Naive B cell (primary cell): Measurements from ENCODE around the gene MZB1. TPM values are rescaled to one million over a fixed set of nuclear protein-coding genes. Genes with fewer than 3 reads are reported as not detected.
A peak's percentile ranks its signal among the peaks of the same experiment; 100 is the strongest.

ENCODE experiments used
- ATAC-seq, 2 donors: fragments of 150-1000 bp; cut with Tn5 transposase; 2 replicates each; pipeline ENCODE4 v1.10.0; 2021; ENCODE audit warnings: low read depth in 2 of 2, mild to moderate bottlenecking in 2 of 2, moderate library complexity in 2 of 2
- DNase-seq: peaks from one replicate; pipeline ENCODE4 v3.0.0; 2022
- H3K27ac Mint-ChIP-seq, 6 donors: one replicate each; pipeline ENCODE4 v1.8.0; 2020 to 2022; ENCODE audit warnings: mild to moderate bottlenecking in 6 of 6, mixed read lengths in 6 of 6, moderate library complexity in 5 of 6, inconsistent platforms in 2 of 6
- H3K27me3 Mint-ChIP-seq, 3 donors: one replicate each; pipeline ENCODE4 v1.8.0; 2021 to 2022; ENCODE audit warnings: mixed read lengths in 3 of 3, mild to moderate bottlenecking in 1 of 3
- H3K36me3 Mint-ChIP-seq, 2 donors: one replicate each; pipeline ENCODE4 v1.8.0; 2020 to 2022; ENCODE audit warnings: mixed read lengths in 2 of 2, inconsistent platforms in 1 of 2, mild to moderate bottlenecking in 1 of 2
- H3K4me1 Mint-ChIP-seq, 3 donors: one replicate each; pipeline ENCODE4 v1.8.0; 2020 to 2022; ENCODE audit warnings: mixed read lengths in 3 of 3, inconsistent platforms in 1 of 3, mild to moderate bottlenecking in 1 of 3, moderate library complexity in 1 of 3
- H3K4me3 Mint-ChIP-seq, 8 donors: one replicate each; pipeline ENCODE4 v1.8.0; 2020 to 2022; ENCODE audit warnings: mild to moderate bottlenecking in 8 of 8, mixed read lengths in 8 of 8, moderate library complexity in 8 of 8, inconsistent platforms in 2 of 8
- H3K9me3 Mint-ChIP-seq, 7 donors: one replicate each; pipeline ENCODE4 v1.8.0; 2020 to 2022; ENCODE audit warnings: mixed read lengths in 7 of 7, mild to moderate bottlenecking in 5 of 7, inconsistent platforms in 2 of 7, moderate library complexity in 1 of 7
- polyA plus RNA-seq, 6 donors: library from polyadenylated mRNA; unstranded; fragments of 300-500 nt; fragmentation: Illumina TruSeq; gene quantifications; one replicate each; pipeline ENCODE4 v1.2.3, GENCODE V29; 2021; ENCODE audit warnings: low read depth in 6 of 6

MZB1 gene
- polyA plus RNA-seq, 6 donors from 2014 or later, result 49.7 to 105 (median 88.1) TPM

DNA sequence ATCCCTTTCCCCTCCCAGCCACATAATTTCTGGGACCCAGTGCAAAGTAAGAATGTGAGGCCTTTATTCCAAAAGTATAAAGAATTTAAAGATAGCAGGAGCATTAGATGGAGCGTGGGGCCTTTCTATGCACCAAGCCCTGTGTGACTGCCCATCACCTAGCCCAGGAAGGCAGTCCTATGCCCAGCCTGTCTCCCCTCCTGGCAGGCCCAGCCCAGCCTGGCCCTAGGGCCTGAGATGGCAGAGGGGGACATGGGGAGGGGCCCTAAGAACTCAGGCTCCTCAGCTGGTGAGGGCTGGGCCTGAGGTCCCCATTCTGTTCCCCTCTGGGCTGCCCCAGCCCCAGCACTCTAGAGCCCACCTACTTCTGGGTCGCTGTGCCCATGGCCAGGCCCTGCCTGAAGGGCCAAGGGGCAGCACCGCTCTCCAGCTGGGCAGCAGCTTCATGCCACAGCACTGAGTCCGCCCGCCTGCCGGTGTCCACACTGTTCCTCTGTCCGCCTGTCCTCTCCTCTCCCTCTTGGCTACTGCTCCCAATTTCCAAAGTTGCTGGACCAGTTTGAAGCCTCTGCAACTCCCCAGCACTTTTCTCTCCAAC, 5.6 kb downstream of the MZB1 start:
- Mint-ChIP-seq H3K9me3 (no peaks in the 10 kb centered on the region), H3K4me1 (peaks cover 56 to 78% (median 72%) of the 10 kb centered on the region in 3 donors), H3K4me3 (peak overlapping the region in 6 of 8 donors; percentile 36 to 97 (median 76)), H3K27ac (peak overlapping the region; percentile 85 to 96 (median 94)), H3K27me3 (no peaks in the 10 kb centered on the region), H3K36me3 (no peaks in the 10 kb centered on the region)
- ATAC-seq, result no peak
- DNase-seq, result no peak

DNA sequence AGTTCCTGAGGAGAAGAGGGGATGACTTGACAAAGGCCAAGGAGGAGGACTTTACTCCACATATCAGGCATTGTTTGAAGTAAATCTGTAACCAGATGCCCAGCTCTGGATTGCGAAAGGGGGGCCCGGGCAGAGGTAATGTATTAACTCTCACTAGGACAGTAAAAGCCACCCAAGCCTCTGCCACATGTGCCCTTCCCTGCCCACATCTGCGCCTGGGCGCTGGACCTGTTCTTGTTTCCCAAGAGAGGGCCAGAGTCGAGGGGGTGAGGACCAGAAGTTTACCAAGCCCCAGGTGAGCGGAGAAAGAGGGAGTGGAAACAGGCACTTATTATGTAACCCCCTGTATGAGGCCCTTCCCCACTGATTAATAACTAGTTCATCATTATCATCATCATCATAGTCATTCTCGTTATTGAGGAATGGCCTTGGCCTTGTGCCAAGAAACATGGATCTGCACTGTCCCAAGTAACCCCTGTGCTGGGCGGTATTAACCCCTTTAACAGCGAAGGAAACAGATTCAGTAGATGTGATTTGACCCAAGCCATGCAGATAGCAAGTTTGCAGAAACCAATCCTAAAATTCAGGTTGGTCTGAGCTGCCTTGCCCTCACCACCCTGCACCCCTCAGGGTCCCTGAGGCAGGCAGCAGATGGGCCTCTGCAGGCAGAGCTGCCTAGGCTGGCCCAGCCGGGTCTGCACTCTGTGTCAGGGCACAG, 6.3 kb downstream of the MZB1 start, which contains the start of gene SLC23A1:
TSS of gene SLC23A1 (minus strand) at position 23 of the 718 bp plus-strand sequence. CDS start 44 bp downstream, outside the sequence.
- Mint-ChIP-seq H3K4me3 (peak within 1 kb of the TSS in 6 of 8 donors; percentile 25 to 88 (median 38)), H3K4me1 (peaks cover 54 to 71% (median 66%) of the 10 kb centered on the region in 3 donors), H3K27ac (peak within 1 kb of the TSS; percentile 67 to 95 (median 92)), H3K27me3 (no peaks in the 10 kb centered on the region), H3K36me3 (no peaks in the 10 kb centered on the region), H3K9me3 (no peaks in the 10 kb centered on the region)
- DNase-seq (no peak), ATAC-seq (no peak)

DNA sequence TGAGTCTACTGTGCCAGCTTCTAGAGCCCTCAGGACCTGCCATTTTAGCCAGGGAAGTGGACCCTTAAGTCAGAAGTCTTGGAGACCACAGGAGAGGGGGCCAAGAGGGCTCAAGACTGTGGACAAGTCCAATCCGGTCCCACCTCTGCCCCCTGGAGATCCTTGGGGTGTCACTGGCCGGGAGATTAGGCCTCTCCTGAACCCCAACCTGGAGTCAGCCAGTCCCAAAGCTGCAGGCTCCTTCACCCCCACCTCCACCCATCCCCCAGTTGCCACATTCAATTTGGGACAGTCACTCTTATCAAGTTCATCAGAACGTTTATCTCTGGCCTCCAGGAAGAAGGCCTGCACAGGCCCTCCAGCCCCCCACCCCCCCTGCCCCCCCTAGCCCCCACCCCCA, 6.9 kb downstream of the MZB1 start:
- peaks cover 48 to 65% (median 60%) of the 10 kb centered on the region in 3 donors for H3K4me1 Mint-ChIP-seq
- H3K27me3 Mint-ChIP-seq, result no peaks in the 10 kb centered on the region
- ATAC-seq (no peak), DNase-seq (no peak)
- no peaks in the 10 kb centered on the region for H3K36me3 Mint-ChIP-seq
- H3K27ac Mint-ChIP-seq, result peak overlapping the region in 2 of 6 donors; percentile 52 to 66
- no peaks in the 10 kb centered on the region for H3K9me3 Mint-ChIP-seq
- H3K4me3 Mint-ChIP-seq, result peak overlapping the region in 1 of 8 donors; percentile 25

DNA sequence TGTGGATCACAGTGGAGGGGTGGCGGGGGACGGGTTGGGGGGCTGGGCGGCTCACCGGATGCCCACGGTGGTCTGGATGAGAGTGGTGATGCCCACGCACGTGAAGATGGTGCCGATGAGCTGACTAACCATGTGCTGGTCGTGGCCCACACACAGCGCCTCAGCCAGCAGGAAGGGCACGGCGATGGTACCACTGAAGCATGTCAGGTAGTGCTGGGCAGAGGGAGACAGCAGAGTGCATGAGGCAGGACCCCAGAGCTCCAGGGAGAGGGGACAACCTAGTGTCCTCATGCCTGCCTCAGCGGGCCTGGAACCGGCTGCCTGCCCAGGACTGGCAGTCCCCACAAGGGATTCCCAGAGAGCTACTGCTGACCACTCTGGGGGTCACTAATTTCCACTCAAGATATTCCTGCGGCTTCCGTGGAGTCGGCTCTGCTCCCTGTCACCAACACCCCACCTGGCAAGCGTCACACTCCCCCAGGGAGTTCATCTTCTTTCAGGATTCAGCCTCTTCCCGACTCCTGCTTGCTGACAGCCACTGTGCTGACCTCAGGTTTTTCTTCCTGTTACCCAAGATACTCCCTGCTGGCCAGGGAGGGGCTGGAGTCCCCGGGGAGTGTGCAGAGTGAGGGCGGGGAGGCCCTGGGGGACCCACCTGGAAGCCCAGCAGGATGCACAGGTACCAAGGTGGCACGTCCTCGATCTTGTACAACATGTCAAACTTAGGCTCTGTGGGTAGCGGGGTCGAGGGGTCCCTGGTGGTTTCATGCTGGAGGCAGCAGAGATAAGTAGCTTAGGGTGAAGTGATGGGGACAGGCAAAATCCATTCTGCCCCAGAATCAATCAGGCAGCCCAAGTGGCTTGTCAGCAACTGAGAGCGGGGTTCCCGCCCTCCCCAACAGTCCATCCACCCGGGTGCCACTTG, 7.6 kb downstream of the MZB1 start:
- DNase-seq (no peak), ATAC-seq (no peak)
- Mint-ChIP-seq H3K9me3 (no peaks in the 10 kb centered on the region), H3K4me3 (peak overlapping the region in 3 of 8 donors; percentile 19 to 26 (median 25)), H3K27ac (peak overlapping the region in 3 of 6 donors; percentile 43 to 66 (median 52)), H3K4me1 (peaks cover 41 to 58% (median 52%) of the 10 kb centered on the region in 3 donors), H3K36me3 (peaks cover 0 to 3% of the 10 kb centered on the region in 2 donors), H3K27me3 (no peaks in the 10 kb centered on the region)

DNA sequence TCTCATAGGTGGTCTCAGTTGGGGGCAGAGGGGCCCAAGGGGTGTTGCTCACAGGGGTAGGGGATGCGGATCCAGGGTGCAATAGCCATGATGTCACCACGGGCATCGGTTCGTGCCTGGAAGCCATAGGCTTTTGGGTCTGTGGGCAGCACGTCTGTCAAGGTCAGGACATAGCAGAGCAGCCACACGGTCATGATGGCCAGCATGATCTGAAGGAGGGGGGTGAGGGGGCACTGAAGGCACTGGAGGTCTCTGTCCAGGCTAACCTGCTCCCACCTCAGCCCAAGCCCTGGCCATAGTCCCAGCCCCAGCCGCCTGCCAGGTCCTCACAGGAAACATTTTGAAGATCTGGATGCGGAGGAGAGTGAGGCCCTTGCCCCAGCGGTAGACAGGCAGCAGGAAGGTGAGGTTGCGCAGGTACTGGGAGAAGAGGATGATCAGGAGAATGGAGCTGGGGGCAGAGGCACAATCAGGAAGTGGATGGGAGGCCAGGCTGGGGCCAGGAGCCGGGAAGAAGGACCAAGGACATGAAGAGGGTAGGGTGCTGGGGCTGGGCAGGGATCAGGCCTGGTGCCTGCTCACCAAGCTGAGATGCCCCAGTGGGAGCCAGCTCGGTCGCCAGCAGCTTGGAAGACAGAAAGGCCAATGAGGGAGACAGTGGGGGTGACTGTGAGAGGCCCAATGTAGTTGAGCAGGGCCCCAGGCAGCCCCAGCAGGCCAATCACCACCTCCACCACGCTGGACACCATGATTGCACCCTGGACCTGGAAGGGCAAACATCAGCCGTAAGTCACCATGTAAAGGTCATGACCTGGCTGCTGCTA, 9.9 kb downstream of the MZB1 start:
- ATAC-seq (no peak), DNase-seq (no peak)
- Mint-ChIP-seq H3K4me3 (no peak overlapping the region), H3K27me3 (no peaks in the 10 kb centered on the region), H3K36me3 (peaks cover 0 to 4% of the 10 kb centered on the region in 2 donors), H3K9me3 (no peaks in the 10 kb centered on the region), H3K27ac (peak overlapping the region in 5 of 6 donors; percentile 42 to 89 (median 72)), H3K4me1 (peaks cover 25 to 35% (median 35%) of the 10 kb centered on the region in 3 donors)

DNA sequence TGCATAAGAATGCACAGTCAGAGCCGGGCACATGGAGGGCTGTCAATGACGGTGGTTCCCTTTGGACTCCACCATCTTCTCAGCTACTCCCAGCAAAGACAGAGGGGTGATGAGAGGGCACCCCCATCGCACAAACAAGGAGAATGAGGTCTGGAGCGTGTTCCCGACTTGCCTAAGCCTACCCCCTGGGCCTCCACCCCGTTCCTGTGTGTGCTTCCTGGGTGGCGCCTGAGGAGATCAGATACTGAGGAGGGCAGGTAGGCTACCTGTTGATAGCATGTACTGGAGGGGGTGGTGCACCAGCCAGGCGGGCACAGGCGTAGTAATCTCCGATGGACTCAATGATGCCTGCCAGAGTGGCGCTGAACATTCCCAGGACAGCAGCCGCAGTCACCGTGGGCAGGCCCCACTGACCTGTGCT, 10.8 kb downstream of the MZB1 start:
- DNase-seq (no peak), ATAC-seq (no peak)
- Mint-ChIP-seq H3K36me3 (peaks cover 0 to 4% of the 10 kb centered on the region in 2 donors), H3K4me3 (no peak overlapping the region), H3K27ac (peak overlapping the region in 1 of 6 donors; percentile 38), H3K27me3 (no peaks in the 10 kb centered on the region), H3K9me3 (no peaks in the 10 kb centered on the region), H3K4me1 (peaks cover 17 to 28% (median 26%) of the 10 kb centered on the region in 3 donors)

DNA sequence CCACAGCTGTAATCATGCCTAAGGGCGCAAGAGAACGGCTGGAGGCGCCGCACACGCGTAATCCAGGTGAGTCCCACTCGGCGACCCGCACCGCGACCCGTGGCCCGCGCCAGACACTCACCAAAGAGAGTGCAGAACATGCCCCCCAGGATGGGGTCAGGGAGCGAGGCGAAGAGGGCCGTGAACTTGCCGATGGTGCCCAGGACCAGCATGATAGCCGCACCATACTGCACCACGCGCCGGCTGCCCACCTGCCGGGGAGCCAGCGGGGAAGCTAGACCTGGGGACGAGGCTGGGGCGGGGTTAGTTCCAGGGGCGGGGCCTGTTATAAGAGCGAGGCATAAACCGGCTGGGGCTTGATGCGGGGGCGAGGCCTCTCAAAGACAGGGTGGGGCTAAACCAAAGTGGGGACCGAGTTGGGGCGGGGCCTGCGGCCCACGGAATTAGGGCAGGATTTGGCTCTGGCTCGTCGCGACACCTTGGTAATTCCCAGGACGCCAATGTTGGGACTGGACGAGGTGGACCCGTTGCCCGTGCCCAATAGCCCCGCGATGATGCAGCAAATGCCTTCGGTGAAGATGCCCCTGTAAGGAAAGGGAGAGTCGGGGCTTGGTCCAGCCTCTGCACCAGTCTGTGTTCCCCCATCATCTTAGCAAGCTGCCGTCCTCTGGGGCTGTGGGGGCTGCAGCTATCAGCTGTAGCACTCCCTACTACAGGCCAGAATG, 11.4 kb downstream of the MZB1 start:
- Mint-ChIP-seq H3K36me3 (peaks cover 0 to 4% of the 10 kb centered on the region in 2 donors), H3K9me3 (no peaks in the 10 kb centered on the region), H3K4me3 (no peak overlapping the region), H3K4me1 (peaks cover 17 to 22% (median 19%) of the 10 kb centered on the region in 3 donors), H3K27ac (no peak overlapping the region), H3K27me3 (no peaks in the 10 kb centered on the region)
- DNase-seq (no peak), ATAC-seq (peak in 1 of 2 donors; percentile 32)

DNA sequence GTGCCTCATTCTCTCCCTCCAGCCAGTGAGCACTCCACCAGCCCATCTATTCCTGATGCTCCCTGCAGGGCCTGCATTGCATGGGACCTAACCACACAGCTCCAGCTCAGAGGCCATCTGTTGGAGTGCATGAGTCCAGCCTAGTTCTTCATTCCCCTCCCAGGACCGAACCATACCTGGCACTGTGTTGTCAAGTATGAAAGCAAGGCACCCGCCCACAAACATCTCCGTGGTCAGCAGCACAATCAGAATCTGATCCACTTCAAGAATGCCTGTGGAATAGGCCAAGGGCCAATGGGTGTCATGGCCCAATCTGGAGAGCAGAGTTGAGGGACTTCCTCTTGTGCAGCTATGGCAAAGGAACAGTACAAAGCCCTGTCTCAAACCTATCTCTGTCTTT, 12.5 kb downstream of the MZB1 start:
- H3K4me1 Mint-ChIP-seq, result peaks cover 13 to 16% (median 13%) of the 10 kb centered on the region in 3 donors
- no peak for ATAC-seq
- no peaks in the 10 kb centered on the region for H3K27me3 Mint-ChIP-seq

DNA sequence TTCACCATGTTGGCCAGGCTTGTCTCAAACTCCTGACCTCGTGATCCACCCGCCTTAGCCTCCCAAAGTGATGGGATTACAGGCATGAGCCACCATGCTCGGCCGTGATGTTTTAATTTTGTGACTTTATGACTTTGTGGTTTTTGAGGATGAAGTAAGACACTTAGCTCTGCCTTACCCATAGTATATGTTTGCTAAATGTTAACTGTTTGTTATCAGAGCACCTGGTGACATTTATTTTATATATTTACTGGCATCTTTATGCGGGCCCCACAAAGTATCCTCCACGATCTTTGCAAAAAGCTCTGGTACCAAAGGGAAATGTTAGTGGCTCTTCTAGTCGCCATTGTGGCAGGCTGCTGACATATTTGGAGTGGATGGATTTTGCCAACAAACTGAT, 13.3 kb downstream of the MZB1 start:
- peaks cover 0 to 7% of the 10 kb centered on the region in 2 donors for H3K36me3 Mint-ChIP-seq
- H3K4me3 Mint-ChIP-seq, result no peak overlapping the region
- no peaks in the 10 kb centered on the region for H3K9me3 Mint-ChIP-seq
- H3K27me3 Mint-ChIP-seq, result no peaks in the 10 kb centered on the region
- peak overlapping the region in 2 of 6 donors; percentile 30 to 52 for H3K27ac Mint-ChIP-seq
- ATAC-seq (no peak), DNase-seq (no peak)
- peaks cover 8 to 11% (median 8%) of the 10 kb centered on the region in 3 donors for H3K4me1 Mint-ChIP-seq

More for the DNA sequence above, 12.5 kb downstream of the MZB1 start:
- Mint-ChIP-seq H3K36me3 (peaks cover 0 to 6% of the 10 kb centered on the region in 2 donors), H3K9me3 (no peaks in the 10 kb centered on the region), H3K27ac (peak overlapping the region in 2 of 6 donors; percentile 65 to 79), H3K4me3 (no peak overlapping the region)
- DNase-seq, result no peak

DNA sequence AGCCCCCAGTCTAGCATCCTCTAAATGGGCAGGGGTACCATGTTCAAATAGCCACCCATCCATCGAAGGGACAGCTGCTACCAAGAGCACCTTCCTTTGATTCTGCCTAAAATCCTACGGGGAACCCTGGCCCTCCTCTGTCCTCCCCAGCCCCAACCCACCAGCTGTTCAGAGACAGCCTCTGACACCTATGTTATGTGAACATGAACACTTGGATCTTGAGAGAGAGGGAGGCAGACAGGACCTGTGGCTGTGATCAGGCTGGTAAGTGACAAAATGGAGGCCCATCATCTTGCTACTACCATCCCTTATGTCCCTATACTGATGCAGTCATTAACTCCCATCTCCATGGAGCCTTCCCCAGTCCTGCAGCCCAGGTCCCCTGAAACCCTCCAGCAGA, 14.8 kb downstream of the MZB1 start:
- ATAC-seq (no peak), DNase-seq (no peak)
- Mint-ChIP-seq H3K27me3 (no peaks in the 10 kb centered on the region), H3K9me3 (no peaks in the 10 kb centered on the region), H3K27ac (peak overlapping the region in 3 of 6 donors; percentile 22 to 70 (median 37)), H3K36me3 (peaks cover 0 to 7% of the 10 kb centered on the region in 2 donors), H3K4me1 (peaks cover 3 to 5% (median 3%) of the 10 kb centered on the region in 3 donors), H3K4me3 (no peak overlapping the region)

DNA sequence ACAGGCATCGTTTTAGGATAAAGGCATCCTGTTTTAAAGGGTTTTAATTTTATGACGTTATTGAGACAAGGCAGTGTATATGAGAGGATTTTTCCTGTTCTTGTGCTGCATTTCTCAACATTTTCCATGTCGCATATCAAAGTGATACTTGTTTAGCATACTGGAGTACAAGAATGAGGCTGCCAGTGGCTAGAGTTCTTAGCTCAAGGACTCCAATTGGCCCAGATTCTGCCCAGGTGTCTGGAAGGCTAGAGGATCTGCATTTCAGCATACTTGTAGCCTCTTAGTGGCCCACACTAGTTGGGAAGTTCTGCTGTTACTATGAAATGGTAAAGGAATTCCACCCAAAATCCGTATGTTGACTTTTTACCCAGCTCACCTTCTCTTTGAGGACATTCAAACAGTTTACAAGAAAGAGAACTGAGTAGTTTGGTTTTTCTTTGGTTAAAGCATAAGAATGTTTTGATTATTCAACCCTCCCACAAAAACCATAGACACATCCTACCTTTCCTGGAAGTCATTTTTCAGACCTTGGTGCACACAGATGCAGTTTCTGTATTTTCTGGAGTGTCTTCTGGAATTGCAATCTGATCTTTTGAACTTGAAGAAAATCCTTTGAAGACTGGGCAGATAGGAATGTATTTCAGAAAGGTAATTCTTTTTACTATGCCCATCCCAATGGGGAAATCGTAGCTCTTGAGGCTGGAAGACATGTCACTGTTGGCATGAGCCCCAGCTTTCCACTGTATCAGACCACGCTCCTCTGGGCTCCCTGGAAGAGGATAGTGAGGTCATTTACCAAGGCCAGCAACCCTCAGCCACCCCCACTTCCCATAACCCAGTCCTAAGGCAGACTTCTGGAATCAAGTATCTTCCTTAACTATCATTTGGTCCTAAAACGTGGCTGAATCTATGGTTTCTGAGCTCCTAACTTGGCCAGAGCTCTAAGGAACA, 18.0 kb downstream of the MZB1 start:
- Mint-ChIP-seq H3K9me3 (no peaks in the 10 kb centered on the region), H3K27me3 (no peaks in the 10 kb centered on the region), H3K4me3 (no peak overlapping the region), H3K27ac (peak overlapping the region in 2 of 6 donors; percentile 66 to 84), H3K36me3 (peaks cover 0 to 11% of the 10 kb centered on the region in 2 donors), H3K4me1 (peaks cover 0 to 5% (median 0%) of the 10 kb centered on the region in 3 donors)
- DNase-seq (no peak), ATAC-seq (no peak)
